GM19397 (cell line): ENCODE results near the gene COL5A1.

Source experiments
- ATAC-seq: cut with Tn5 transposase; IDR thresholded peaks from one replicate; pipeline ENCODE4 v1.9.1; 2021; ENCODE audit warnings: mild to moderate bottlenecking, moderate library complexity; ENCODE audit not compliant: unreplicated experiment

COL5A1 gene

DNA sequence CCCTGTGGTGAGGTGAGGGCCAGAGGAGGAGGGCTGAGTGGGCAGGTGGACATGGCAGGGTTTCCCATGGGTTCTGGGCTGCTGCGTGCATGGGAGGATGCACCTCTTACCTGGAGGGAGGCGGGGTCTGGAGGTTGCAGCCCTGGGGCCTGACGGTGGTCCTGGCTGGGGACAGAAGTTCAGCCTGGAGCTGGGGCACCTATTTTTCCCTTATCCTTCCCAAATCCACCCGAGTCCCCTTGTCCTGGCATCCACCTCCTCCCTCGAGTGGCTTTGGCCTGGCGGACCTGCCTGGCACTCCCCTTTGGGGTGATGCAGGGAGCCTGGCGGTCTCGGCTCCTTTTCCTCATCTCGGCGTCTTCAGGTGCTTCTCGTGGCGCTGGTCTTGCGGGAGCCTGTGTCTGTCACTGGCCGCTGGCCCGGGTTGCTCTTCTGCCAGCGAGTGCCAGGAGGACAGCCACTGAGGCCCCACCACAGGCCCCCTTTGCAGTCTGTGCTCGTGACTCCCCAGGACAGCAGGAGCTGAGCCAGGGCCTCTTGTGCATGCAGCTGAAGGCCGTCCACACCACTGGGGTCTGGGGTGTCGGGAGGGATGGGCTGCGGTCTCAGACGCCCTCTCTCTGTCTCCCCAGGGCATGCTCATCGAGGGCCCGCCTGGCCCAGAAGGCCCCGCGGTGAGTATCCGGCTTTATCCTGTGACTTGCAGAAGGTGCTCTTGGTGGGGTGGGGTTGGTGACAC lies 96.4 kb downstream of the COL5A1 start:
- ATAC-seq, result no peak

DNA sequence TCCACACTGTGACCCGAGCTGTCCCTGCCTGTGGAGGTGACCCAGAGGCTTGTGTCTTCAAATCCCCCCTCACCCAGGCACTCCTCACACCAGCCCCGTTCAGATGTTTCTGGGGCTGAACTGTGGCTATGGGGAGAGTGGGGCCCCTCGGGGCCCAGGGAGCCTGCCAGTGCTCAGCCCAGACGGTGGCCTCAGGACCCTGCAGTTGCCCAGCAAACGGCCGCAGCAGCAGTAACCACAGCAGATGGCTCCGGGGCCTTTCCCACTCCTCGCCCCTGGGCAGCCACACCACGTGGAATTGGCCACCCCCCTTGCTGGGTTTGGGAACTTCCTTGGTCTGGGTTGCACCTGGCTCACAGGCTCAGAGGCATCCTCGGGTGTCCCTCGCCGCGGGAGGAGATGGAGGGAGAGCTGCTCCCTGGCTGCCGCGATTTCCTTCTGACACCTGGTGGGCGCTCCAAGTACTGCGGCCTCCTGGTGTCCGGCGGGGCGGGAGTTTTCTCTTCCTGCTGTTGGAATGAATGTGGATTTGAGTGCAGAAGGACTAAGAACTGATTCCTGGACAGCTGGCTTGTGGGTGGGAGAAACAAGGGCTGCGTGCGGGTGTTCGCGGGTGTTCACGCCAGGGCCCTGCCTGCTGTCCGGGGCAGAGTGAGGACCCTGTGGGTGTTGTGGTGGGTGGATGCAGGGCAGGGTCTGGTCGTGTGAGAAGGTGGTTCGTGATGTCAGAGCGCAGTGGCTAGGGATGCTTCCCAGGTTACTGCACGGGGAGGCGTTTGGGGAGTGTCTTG lies 97.5 kb downstream of the COL5A1 start:
- ATAC-seq, result no peak

DNA sequence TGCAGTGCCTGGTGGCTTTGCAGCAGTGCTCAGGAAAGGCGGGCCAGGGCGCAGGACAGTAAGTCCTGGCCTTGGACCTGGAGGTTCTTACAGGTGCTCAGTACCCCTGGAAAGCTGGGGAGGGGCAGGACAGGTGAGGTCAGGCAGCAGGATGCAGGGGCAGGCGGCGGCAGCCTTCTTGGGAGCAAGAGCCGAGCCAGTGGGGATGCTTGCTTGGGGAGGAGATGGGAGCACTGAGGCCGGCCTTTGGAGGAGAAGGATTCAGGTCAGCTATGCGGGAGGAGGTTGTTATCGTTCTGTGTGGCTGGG lies 98.0 kb downstream of the COL5A1 start:
- no peak for ATAC-seq

DNA sequence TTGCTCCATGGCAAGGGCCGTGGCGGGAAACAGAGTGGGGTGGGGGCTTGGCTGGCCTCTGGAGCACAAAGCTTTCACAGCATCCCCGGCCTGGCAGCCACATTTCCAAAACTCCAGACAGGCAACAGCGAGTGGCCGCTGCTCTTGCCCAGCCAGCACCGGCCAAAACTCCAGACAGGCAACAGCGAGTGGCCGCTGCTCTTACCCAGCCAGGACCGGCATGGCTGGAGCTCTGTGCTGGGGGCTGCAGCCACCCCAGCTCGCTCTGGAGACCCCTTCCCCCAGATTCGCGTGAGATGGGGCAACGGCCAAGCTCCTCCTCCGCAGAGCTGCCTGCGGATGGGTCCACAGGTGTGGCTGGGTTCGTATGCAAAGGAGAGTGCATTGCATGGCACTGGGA lies 98.5 kb downstream of the COL5A1 start:
- no peak for ATAC-seq

DNA sequence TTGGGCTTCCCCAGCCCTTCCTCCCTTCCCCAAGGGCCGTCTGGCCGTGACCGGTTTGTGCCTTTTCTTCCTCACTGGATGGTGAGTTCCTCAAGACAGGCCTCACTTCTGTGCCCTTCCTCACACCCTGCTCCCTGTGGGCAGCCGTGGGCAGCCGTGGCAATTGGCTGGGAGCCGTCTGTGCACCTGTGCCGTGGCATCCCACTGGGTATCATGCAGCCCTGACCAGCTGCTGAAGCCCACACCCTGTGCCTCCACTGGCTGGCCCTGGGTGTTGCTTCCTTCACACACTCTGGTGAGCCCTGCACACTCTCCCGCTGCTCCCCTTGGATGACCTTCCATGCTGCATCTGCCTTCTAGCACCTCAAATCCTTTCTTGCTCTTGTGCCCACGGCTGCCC lies 100.2 kb downstream of the COL5A1 start:
- no peak for ATAC-seq

DNA sequence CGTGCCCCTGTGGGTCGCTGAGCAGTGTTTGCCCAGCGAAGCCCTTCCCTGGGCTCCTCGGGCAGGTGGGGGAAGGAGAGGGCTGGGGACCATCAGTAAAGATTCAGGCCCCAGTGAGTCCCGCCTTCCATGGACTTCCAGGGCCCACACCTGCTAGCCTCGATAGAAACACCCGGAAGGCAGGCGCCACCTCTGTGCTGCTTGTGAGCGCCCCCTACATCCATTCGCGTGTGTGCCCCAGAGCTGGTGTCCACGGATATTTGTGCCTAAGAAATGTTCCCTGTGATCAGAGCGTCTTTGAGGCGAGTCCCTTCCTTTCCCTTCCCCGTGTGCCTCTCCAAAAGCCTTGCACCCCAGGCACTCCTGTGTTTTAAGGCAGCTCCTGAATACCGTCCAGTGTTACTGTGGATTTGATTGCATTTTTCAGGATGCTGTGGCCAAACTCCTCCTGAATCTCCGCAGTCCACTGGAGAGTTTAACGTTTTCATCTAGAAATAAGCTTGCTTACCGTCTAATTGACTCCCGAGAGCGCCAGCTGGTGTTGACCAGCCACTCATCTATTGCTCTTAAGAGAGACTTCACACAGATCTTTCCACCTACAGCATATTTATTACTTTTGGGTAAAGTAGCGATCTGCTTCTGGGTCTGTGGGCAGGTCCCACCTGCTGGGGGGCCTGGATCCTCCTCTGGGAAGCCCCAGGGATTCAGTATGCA lies 101.4 kb downstream of the COL5A1 start:
- ATAC-seq, result no peak

DNA sequence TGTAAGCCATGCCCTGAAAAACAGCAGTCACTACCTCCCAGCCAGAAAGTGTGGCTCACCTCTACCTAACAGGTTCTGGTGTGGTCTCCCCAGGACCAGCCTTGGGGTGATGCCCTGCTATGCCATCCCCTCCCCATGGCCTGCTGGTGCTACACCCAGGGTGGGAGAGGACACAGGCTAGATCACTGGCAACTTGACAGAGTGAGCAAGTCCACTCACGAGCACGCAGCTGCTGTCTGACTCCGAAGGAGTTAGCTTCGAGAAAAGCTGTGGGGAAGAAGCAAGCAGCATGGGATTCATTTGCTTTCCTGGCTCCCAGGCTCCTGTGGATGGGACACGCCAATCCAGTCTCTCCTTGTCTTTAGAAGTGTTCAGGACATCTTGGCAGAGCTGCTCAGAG lies 102.2 kb downstream of the COL5A1 start:
- ATAC-seq, result no peak

DNA sequence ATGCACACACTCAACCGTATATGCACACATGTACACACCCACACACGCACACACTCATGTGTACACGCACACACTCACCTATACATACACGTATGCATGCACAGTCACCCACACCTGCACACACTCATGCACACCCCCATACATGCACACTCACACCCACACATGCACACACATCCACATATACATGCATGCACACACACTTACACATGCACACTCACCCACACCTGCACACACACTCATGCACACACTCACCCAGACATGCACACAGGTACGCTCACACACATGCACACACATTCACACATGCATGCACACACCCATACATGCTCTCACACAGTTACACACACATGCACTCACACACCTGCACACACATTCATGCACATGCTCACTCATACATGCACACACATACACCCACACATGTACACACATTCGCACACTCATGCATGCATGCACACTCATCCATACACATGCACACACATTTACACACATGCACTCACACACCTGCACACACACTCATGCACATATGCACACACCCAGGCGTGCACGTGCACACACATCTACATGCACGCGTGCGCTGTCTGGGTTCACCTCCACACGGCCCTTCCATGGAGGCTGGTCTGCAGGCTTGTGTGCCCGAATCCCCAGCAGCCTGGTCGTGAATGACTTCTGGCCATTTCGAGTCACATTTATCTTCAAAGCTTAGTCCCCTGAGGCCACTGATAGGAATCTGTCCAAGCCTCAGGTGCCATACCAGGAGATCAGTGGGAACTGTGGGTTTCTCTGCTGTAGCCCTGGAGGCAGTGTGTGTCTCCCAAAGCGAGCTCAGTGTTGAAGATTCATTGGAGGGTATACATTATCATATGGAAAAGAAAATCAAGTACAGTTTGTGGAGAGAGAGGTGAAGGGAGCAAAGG lies 103.0 kb downstream of the COL5A1 start:
- ATAC-seq, result no peak

DNA sequence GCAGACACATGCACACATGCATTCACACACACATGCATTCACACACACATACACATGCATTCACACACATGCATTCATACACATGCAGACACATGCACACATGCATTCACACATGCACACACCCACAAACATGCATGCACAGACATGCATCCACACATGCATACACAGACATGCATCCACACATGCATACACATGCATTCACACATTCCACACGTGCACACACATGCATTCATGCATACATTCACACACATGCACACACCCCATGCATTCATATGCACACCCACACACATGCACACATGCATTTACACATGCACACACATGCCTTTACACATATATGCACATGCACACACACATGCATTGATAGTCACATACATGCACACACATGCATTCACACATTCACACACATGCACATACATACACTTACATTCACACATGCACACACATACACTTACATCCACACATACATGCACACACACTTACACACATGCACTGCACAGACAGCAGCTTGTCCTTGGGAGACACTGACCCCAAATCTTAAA lies 106.4 kb downstream of the COL5A1 start:
- no peak for ATAC-seq

DNA sequence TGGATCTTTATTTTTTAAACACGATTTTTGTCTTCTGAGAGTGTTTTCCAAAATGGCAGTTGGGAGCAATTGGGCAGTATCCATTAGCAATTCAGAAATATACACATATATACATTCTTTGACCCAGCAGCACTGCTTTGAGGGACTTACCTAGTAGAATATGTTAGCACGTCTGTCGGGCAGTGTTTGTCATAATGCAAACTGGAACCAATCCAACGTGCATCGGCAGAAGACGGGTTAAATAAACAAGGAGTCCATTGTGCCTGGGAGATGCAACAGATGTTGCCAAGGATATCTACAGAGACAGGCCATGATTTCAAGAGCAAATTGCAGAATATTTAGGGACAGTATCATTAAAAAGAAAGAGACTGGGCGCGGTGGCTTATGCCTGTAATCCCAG lies 107.0 kb downstream of the COL5A1 start:
- ATAC-seq, result no peak

DNA sequence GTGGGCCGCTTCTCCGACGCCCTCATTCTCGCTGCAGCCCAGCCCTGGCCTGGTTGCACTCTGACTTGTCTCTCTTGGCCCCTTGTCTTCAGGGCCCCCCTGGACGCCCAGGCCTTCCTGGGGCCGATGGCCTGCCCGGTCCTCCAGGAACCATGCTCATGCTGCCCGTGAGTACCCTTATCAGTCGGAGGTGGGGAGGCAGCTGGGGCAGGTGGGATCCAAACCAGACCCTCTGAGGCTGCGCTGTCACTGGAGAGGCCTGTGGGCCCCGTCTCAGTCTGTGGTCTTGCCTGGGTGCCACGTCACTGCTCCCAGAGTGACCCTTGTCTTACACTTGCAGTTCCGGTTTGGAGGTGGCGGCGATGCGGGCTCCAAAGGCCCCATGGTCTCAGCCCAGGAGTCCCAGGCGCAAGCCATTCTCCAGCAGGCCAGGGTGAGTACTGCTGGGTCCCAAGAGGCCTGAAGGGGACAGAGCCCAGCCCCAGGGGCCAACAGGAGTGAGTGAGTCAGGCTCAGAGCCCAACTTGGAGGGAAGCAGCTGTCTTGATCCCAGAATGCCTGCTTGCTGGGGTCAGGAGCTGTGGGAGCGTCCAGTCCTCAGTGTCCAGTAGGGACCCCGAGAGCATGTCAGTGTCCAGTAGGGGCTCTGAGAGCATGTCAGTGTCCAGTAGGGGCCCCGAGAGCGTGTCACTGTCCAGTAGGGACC lies 109.0 kb downstream of the COL5A1 start:
- ATAC-seq, result no peak

DNA sequence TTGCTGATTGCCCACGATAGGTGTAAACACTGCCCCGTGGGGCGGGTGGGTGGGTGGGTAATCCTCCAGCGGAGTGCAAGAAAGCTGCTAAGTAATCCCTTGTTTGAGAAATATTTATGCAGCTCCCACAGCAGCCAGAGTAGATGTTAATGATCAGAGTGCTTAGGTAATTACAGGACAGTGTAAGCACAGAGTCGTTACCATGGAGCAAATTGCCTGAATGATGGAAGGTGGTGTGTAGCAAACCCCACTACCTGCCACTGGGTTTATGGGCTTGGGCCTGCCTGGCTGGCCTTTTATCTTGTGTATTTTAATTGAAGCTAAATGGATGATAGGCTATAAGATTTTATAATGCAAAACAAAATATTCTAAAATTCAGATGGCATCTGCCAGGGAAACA lies 110.0 kb downstream of the COL5A1 start:
- no peak for ATAC-seq

DNA sequence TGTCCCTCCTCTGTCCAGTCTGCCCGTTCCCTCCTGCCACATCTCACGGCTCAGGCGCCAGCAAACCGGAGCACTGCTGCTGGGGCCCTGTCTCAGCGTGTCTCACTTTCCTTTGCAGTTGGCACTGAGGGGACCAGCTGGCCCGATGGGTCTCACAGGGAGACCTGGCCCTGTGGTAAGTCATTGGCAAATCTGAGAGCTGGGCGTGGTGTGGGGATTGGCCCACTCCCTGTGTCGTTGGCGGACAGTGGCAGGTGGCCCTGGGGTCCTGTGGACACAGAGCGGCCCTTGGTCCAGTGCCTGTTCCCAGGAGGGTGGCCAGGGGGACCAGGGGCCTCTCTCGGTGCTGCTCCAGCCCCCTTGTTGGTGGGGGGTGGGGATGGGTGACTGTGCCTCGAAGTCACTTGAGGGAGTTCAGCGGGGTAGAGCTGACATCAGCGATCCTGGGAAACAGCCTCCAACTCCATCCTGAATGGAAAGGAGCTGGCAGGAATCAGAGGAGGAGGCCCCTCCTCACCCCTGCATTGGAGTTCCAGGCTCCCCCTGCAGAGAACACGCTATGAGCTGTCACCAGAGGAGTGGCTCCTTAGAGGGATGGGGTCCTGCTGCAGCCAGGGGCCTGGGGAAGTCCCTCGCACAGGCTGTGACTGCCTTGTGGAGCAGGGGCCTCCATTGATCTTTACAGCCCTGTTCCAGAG lies 111.0 kb downstream of the COL5A1 start:
- ATAC-seq, result no peak

DNA sequence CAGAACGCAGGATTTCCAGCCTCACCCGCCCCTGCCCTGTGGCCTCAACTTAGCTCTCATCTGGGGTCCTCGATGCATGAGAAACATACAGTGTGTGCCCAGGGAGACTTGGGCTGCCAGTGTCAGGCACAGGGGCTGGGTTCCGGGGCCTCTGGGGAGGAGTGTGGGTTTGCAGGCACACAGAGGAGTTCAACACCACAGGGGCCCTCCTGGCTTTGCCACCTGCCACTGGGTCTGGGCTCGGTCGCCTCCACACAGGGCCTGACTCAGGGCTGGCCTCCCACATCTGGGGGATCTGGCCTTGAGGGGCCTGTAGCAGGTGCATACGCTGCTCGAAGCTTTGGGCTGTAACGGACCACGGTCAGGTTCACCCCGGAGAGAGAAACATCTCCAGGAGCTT lies 111.6 kb downstream of the COL5A1 start:
- ATAC-seq, result no peak

DNA sequence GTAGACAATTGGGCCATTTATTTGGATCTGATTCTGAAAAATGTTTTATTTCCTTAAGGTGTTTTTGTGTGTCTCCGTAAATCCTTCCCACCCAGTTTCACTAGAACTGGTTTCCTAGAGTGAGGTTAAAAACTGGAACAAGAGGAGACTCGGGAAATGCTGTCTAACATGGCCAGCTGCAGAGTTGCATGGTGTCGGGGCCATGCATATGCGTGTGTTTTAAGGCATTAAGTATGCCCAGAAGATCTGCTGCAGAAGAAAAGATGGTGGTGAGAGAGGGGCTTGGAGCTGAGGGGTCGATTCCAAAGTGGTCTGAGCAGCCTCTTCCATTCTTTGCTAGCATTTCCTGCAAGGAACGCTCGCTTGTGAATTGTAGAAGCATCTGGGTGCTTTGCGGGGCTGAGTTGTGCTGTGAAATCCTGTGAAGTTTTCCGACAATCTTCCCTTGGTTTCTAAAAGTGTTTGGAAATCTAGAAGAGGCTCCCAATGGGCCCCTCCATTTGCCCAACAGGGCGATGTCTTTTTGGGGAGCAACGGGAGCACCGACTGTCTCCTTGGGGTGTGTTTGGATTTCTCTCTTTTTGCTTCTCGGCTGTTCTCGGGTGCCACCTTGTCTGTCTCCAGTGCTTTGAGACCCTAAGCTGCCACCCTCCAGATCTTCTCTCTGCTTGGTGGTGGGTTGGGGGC lies 113.8 kb downstream of the COL5A1 start:
- ATAC-seq, result no peak

DNA sequence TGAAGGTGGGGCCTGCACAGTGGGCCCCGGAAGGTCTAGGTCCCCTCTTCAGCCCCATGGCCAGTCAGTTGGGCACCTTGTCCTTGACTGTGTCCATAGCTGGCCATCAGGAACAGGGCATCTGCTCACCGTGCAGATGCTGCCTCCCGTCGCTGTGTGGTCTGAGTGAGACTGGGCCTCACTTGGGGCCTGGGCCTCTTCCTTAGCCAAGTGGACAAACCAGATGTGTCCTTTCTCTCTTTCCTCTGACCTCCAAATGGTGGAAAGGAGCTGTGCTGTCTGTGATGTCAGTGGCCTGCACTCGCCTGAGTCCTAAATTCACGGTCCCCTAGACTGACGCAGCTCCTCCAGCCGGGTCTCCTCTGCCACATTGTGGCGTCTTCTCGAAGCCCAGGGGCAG lies 114.5 kb downstream of the COL5A1 start:
- no peak for ATAC-seq

DNA sequence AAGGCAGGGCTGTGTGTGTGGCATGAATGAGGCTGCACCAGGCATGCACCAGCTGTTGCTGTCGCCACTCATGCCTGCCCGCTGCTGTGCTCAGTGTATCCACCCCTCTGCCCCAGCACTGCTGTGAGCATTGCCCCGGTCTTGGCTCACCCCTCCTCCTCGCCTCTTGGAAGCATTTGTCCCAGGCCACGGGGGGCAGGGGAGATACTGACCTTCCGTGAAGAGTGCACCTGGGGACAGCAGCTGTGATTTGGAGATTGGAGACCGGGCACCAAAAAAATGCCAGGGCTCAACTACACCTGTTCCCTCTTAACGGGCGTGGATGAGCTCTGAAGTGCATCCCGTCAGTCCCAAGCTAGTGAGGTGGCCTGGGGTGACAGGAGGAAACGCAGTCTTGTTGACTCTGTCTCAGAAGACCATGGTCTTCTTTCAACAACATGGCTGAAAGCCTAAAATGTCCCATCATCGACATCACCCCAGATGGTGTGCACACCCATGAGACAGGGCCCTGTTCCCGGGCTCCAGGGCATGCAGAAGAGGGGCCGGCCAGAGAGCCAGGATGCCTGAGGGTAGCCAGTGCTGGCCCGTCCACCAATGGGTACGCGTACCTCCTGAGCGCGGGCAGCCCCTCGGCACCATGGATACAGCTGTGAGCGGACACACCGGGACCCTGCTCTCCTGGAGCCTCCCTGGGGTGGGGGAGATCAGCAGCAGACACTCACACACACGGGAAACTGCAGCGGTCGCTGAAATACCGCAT lies 115.8 kb downstream of the COL5A1 start:
- no peak for ATAC-seq

DNA sequence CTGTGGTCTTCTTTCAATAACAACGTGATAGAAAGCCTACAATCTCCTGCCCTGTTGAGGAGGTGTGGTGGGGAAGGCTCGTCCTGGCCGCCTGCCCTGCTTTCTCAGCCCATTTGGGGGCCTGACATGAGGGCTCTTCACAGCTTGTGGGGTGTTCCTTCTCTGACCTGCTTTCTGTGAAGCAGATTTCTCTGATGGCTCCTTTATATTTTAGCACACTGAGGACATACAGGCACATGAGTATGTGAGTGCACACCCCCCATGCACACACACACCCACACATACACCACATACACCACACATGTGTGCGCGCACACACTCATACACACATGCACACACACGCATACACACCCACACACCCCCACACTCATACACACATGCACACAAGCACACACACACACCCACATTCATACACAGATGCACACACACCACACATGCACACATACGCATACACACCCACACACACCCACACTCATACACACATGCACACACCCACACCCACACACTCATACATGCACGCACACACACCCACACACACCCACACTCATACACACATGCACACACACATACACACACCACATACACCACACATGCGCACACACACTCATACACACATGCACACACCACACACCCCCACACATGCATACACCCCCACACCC lies 117.5 kb downstream of the COL5A1 start:
- ATAC-seq, result no peak
